ENCODE results near the gene LGI2.

Gene LGI2

GRCh38 chr4:25030277-25031076 is at the start of gene LGI2:
TSS of gene LGI2 (minus strand) at chr4:25030946. CDS start at chr4:25030693, 253 bp downstream.
- DNase-seq: peak; percentile 72
- Histone ChIP-seq H3K4me3 (ENCODE audit: low read depth, low read length) (peak within 1 kb of the TSS; percentile 74), H3K27ac (peak within 1 kb of the TSS; percentile 43), H3K27me3 (ENCODE audit: insufficient read depth, low read depth, severe bottlenecking) (no peaks in the 10 kb centered on the region), H3K9me3 (ENCODE audit: severe bottlenecking) (no peaks in the 10 kb centered on the region), H3K36me3 (peaks cover 5% of the 10 kb centered on the region)
- no peak for TF ChIP-seq CTCF (IDR thresholded peaks at IDR 0.05; ENCODE audit: low read depth, low read length)

DNA sequence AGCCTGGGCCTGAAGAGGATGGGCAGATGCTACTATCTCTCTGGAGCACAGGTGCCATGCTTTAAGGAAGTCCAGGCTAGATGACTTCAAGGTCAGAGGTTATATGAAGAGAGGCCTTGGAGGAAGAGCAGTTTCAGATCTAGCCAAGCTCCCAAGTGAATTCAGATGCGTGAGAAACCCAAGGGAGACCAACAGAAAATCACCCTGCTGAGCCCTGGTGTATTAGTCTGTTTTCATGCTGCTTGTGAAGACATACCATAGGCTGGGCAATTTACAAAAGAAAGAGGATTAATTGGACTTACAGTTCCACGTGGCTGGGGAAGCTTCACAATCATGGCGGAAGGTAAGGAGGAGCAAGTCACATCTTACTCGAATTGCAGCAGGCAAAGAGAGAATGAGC is 47.8 kb upstream of the LGI2 start:
- no peak overlapping the region for H3K4me3 ChIP-seq (ENCODE audit: low read depth, low read length)
- TF ChIP-seq CTCF (IDR thresholded peaks at IDR 0.05; ENCODE audit: low read depth, low read length): no peak
- H3K9me3 ChIP-seq (ENCODE audit: severe bottlenecking): peaks cover 14% of the 10 kb centered on the region
- no peak for DNase-seq
- no peak overlapping the region for H3K27ac ChIP-seq
- H3K36me3 ChIP-seq: no peaks in the 10 kb centered on the region
- no peaks in the 10 kb centered on the region for H3K27me3 ChIP-seq (ENCODE audit: insufficient read depth, low read depth, severe bottlenecking)

DNA sequence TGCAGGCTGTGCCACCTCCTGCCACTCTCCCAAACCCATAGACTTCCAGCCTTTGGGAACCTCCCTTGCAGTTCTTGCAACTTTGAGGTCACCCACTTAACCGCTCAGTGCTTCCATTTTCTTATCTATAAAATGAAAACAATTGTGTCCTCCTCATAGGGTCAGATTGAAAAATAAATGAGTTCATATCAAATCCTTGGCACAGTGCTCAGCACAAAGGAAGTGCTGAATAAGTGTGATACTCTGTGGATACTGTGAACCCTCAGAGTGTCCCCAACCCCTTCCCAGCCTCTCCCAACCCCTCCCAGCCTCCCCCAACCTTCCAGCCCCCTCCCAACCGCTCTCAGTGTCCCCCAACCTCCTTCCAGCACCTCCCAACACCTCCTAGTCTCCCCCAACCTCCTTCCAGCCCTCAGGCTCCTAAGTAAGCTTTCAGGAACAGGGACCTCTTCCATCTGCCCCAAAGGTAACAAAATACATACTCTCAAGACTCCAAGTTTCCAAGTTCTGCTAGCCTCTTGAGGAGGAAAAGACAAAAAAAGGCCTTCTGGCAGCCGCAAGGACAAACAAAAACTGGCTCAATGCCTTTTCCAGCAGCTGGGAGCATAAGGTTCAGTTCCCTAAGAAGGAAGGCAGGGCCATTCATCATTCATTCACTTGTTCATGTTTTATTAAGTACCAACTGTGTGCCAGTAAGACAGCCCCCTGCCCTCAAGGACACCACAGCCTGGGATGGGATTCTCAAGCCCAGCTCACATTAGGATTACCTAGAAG is 46.1 kb upstream of the LGI2 start:
- no peak for TF ChIP-seq CTCF (IDR thresholded peaks at IDR 0.05; ENCODE audit: low read depth, low read length)
- Histone ChIP-seq H3K36me3 (no peaks in the 10 kb centered on the region), H3K9me3 (ENCODE audit: severe bottlenecking) (peaks cover 20% of the 10 kb centered on the region), H3K27me3 (ENCODE audit: insufficient read depth, low read depth, severe bottlenecking) (no peaks in the 10 kb centered on the region), H3K27ac (peak overlapping the region; percentile 39), H3K4me3 (ENCODE audit: low read depth, low read length) (no peak overlapping the region)
- DNase-seq: no peak

DNA sequence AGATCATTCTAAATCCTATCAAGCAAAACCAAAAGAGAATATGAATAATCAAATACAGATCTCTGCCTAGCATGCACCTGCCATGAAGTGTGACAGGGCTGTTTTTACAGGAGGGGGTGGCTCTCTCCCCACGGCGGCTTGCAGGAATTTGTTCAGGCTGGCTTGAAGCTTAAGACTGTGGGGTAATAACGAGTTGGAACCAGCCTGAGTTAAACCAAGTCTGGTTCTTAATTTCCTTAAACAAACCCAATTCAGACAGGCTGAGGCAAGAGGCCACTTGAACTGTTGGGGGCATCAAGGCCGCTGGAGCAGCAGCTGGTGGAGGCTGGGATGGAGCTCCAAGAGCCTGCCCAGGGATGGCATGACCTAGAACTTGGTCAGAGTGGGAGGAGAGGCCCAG is 45.1 kb upstream of the LGI2 start:
- Histone ChIP-seq H3K27me3 (ENCODE audit: insufficient read depth, low read depth, severe bottlenecking) (no peaks in the 10 kb centered on the region), H3K9me3 (ENCODE audit: severe bottlenecking) (peaks cover 21% of the 10 kb centered on the region), H3K36me3 (no peaks in the 10 kb centered on the region), H3K27ac (peak overlapping the region; percentile 51), H3K4me3 (ENCODE audit: low read depth, low read length) (no peak overlapping the region)
- peak; percentile 78 for DNase-seq
- peak; percentile 16; the same call in 1 of the 2 replicates for TF ChIP-seq CTCF (IDR thresholded peaks at IDR 0.05; ENCODE audit: low read depth, low read length)

DNA sequence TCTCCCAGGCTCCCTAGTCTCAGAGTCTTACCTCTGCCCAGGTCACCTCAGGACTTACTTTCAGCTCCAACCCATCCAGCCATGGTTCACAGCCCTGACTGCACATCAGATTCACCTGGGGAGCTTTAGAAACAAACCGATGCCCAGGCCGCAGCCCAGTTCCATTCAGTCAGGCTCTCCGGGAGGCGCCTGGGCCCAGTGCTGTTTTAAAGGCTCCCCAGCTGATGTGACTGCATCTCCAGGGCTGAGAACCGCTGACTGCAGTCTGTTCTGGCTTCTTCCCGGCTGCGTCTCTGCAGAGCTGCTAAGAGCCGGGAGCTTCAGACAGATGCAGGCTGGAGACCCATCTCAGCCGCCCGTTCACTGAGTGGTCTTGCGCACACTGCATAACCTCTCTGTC is 44.4 kb upstream of the LGI2 start:
- Histone ChIP-seq H3K27ac (peak overlapping the region; percentile 51), H3K4me3 (ENCODE audit: low read depth, low read length) (no peak overlapping the region), H3K36me3 (no peaks in the 10 kb centered on the region), H3K9me3 (ENCODE audit: severe bottlenecking) (peaks cover 21% of the 10 kb centered on the region), H3K27me3 (ENCODE audit: insufficient read depth, low read depth, severe bottlenecking) (no peaks in the 10 kb centered on the region)
- peak; percentile 26 for DNase-seq
- no peak for TF ChIP-seq CTCF (IDR thresholded peaks at IDR 0.05; ENCODE audit: low read depth, low read length)

Data from WERI-Rb-1 (cell line).